ENCODE data around the gene NOD2.

DNA sequence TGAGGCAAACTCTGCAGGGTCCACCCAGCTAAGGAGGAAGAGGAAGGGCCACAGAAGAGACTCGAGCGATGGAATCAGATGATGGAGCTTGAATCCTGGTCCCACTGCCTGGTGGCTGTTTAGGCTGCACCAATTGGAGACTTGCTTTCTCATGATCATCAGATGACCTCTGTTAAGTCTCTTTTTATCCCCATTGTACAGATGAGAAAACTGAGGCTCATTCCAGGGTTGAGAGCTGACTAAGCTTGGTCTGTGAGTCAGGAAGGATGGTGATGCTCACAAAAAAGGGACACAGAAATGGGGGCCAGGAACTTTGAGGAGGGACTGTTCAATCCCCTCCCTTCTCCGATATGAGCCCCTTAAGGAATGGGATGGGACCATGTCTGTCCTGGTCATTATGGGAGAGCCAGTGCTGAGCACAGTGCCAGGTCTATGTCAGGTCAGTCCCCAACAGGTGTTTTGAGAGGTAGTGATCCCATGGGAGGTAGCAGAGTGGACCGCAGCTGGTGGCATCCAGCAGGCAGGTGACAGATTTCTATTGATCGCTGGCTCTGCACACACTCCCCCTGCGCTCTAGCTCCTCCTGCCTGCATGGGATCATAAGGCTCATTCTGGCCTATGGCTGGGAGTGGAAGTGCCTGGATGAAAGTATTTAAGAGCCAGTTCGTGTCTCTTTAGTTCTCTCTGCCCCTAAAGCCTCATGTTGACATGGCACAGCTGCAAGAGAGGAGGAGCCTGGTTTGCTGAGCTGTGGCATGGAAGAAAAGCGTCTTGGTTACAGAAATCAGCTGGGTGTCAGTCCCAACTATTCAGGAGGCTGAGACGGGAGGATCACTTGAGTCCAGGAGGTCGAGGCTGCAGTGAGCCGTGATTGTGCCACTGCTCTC lies 39.5 kb upstream of the NOD2 start:
- no peak for TF ChIP-seq EZH2 (IDR thresholded peaks at IDR 0.05; ENCODE audit: low read length, missing control alignments)
- TF ChIP-seq, protein P1, sequence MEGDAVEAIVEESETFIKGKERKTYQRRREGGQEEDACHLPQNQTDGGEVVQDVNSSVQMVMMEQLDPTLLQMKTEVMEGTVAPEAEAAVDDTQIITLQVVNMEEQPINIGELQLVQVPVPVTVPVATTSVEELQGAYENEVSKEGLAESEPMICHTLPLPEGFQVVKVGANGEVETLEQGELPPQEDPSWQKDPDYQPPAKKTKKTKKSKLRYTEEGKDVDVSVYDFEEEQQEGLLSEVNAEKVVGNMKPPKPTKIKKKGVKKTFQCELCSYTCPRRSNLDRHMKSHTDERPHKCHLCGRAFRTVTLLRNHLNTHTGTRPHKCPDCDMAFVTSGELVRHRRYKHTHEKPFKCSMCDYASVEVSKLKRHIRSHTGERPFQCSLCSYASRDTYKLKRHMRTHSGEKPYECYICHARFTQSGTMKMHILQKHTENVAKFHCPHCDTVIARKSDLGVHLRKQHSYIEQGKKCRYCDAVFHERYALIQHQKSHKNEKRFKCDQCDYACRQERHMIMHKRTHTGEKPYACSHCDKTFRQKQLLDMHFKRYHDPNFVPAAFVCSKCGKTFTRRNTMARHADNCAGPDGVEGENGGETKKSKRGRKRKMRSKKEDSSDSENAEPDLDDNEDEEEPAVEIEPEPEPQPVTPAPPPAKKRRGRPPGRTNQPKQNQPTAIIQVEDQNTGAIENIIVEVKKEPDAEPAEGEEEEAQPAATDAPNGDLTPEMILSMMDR (conservative IDR thresholded peaks at IDR 0.05 in 1 of 2, IDR thresholded peaks at IDR 0.05 in 1 of 2; ENCODE audit: low read depth in 1 of 2, low read length in 2 of 2) = no peak
